SK-MEL-5 (cell line): Measurements from ENCODE around the gene KIF26B. TPM values are rescaled to one million over a fixed set of nuclear protein-coding genes. Genes with fewer than 3 reads are reported as not detected.

ENCODE experiments used
- DNase-seq: peaks from one replicate; pipeline ENCODE4 v3.0.0-alpha.2; 2016; ENCODE audit warnings: low read depth, low spot score
- in situ Hi-C: cut with HindIII; loops from 2 replicates; pipeline ENCODE4 v1.10.0; 2016; ENCODE audit warnings: low sequenced_read_pairs, high pct_unique_total_duplicates, low pct_unique_long_range_greater_than_20kb
- total RNA-seq: library from RNA; depleted of rRNA; stranded (reverse); fragments of >200 nt; shearing (Covaris generic); gene quantifications from 2 replicates; pipeline ENCODE4 v1.2.3, GENCODE V29; 2014

Gene KIF26B
- total RNA-seq, 1 experiment from 2014 or later = 1.5 TPM

DNA sequence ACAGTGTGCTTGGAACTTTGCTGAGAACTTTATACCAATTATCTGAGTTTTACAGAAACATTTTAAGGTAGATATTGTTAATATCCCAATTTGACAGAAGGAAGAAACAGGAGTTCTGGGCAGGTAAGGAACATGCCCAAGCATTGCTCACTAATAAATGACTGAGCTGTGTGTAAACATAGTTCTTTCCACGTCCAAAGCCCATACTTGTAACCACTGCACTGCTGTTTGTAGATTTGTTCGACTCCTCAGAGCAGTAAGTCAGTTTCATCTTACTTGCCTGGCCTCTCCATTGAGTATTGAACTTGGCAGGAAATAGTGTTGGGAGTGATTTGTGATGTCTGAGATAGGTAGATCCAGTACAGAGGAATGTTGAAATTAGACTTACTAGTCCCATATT is 335.1 kb downstream of the KIF26B start:
- no peak for DNase-seq
- in situ Hi-C loops = no loop called here

- DNase-seq = peak; percentile 46
Observed at GRCh38 chr1:245493029-245493428, 338.2 kb downstream of the KIF26B start.

GRCh38 chr1:245495681-245496080 is 340.9 kb downstream of the KIF26B start:
- in situ Hi-C loops = no loop called here
- DNase-seq = no peak

More at GRCh38 chr1:245493029-245493428, 338.2 kb downstream of the KIF26B start:
- in situ Hi-C loops = no loop called here

DNA sequence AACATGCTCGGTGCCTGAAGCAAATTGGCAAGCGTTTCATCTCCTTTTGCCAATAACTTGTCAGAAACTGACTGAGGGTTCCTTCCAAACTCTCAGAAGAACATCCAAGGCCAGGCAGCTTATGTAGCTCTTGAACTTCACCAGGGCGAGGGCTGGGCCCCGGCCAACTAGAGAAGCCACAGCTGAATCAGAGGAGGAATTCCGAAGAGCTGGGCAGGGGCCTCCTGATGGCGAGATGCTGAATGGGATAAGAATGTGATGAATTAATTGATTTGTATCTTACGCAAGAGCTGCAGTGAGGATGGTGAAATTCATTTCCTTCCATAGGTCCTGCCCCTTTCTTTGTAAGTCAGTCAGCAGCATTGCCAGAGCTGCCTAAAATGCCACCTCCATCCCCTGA is 345.8 kb downstream of the KIF26B start:
- DNase-seq = no peak
- in situ Hi-C loops = no loop called here

DNA sequence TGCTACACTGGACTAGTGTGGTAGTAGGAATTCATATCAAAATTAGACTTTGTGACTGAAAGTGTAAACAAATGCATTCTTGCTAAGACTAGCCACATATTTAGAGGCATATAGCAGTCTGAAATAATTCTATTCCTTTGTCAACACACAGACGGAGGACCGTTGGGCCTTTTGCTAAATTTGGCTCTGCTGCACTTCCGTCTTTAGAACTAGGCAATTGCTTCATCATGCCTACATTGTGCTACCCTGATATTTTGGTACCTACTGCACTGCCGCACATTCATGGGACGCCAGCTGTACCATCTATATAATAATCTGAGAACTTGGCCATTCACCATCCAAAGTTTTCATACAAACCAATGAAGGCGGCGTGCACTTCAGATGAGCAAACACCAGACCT is 346.8 kb downstream of the KIF26B start:
- in situ Hi-C loops = no loop called here
- no peak for DNase-seq

- in situ Hi-C loops = no loop called here
- peak; percentile 8 for DNase-seq
Observed at GRCh38 chr1:245503548-245503947, 348.8 kb downstream of the KIF26B start.

- in situ Hi-C loops = no loop called here
Observed at GRCh38 chr1:245510144-245510543, 355.4 kb downstream of the KIF26B start.

DNA sequence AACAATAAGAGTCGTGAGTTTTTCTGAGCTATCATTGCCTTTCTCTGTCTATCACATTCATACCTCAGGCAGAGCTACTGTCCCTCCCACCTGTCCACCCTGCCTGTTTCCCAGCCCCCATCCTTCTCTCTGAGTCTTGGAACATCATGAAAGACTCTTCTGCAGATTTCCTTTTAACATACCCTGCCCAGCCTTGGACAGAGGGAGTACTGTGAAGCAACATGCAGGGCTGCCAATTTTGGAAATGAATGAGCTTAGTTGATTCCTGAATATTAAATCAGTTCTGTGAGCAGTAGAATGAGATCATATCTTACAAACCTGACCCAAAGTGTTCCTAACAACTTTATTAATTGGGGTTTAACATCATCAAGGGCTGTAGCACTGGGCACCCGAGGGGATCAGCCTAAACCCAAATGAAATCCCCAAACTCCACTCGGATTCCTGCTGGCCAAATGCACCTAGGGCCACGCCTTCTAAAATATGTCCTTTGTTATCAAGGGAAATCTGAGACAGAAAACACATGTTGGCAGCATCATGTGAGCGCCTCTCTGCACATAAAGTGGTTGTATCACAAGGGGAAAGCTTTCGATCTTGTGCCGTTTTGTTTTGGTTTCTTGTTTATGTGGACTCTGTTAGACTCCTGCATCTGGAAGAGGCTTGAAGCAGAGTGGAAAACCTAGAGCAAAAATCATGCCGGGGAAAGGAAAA is 357.6 kb downstream of the KIF26B start:
- DNase-seq = peak; percentile 88
- in situ Hi-C loops = no loop called here

More at GRCh38 chr1:245510144-245510543, 355.4 kb downstream of the KIF26B start:
- no peak for DNase-seq

- in situ Hi-C loops = no loop called here
- DNase-seq = peak; percentile 74
Observed at GRCh38 chr1:245512980-245513578, 358.3 kb downstream of the KIF26B start.

- in situ Hi-C loops = no loop called here
- peak; percentile 74 for DNase-seq
Observed at GRCh38 chr1:245516284-245516759, 361.5 kb downstream of the KIF26B start.

DNA sequence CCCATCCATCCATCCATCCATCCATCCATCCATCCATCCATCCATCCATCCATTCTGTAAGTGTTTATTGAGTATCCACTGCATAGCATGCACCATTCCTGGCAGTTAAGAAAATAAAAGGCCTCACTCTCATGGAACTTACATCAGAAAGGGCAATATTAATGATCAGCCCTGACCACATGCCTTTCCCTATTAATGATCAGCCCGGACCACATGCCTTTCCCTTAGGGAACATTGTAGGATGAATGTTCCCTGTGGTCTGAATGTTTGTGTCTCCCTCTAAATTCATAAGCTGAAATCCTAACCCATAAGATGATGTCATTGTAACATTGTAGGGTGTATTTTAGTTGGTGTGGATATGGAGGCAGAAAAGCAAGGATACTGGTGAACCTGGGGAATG is 365.8 kb downstream of the KIF26B start:
- DNase-seq = no peak
- in situ Hi-C loops = no loop called here

- in situ Hi-C loops = no loop called here
- DNase-seq = no peak
Observed at GRCh38 chr1:245526141-245526540, 371.4 kb downstream of the KIF26B start.

DNA sequence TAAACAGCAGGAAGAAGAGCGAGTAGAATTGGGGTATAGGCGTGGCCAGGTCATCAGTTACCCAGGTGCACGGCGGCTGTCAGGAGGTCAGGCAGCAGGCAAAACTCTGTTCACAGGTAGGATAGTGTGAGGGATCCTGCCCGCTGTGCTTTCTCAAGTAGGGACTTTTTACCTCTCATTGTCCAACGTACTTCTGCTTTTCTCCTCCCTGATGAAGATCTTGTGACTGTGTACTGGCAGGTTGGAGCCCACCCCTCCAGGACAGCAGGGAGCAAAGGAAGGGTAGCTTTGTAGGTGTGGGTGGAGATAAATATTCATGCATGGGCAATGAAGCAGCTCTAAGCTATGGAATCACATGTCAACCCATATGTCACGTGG is 373.5 kb downstream of the KIF26B start:
- in situ Hi-C loops = no loop called here
- no peak for DNase-seq

GRCh38 chr1:245530937-245531336 is 376.2 kb downstream of the KIF26B start:
- no peak for DNase-seq
- in situ Hi-C loops = no loop called here

- in situ Hi-C loops = no loop called here
- no peak for DNase-seq
Observed at GRCh38 chr1:245537992-245538391, 383.2 kb downstream of the KIF26B start.

DNA sequence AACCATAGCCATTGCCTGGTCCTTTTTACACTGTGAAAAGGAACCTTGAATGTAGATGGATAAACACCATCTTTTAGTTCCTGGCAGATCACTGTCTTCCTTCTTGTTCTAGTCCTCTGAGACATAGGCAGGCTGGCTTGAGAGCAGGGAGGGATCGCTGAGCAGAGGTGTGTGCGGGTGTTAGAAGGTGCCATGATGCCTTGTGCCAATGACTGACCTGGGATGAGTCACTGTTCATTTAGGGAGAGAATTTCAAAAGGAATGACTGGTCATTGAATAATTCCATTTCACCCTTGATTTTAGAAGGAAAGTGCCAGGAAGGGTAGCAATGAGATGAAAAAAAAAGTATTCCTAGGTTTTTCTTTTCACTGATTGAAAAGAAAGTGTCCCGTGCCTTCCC is 383.9 kb downstream of the KIF26B start:
- no peak for DNase-seq
- in situ Hi-C loops = no loop called here

GRCh38 chr1:245541369-245541768 is 386.6 kb downstream of the KIF26B start:
- in situ Hi-C loops = no loop called here
- DNase-seq = no peak

- DNase-seq = no peak
- in situ Hi-C loops = no loop called here
Observed at GRCh38 chr1:245542365-245542764, 387.6 kb downstream of the KIF26B start.

- in situ Hi-C loops = no loop called here
- no peak for DNase-seq
Observed at GRCh38 chr1:245544236-245544635, 389.5 kb downstream of the KIF26B start.
